GM19452 (cell line): ENCODE measurements around the gene ARFGAP2.
A peak's percentile ranks its signal among the peaks of the same experiment; 100 is the strongest.
"Not testable (repeated sequence)": the region's sequence is repeated elsewhere in the genome, so short reads cannot be mapped to it uniquely, and the experiment has no call there.

Experiments used
- ATAC-seq: cut with Tn5 transposase; IDR thresholded peaks from one replicate; pipeline ENCODE4 v1.9.1; 2021; ENCODE audit not compliant: unreplicated experiment

ARFGAP2 gene

DNA sequence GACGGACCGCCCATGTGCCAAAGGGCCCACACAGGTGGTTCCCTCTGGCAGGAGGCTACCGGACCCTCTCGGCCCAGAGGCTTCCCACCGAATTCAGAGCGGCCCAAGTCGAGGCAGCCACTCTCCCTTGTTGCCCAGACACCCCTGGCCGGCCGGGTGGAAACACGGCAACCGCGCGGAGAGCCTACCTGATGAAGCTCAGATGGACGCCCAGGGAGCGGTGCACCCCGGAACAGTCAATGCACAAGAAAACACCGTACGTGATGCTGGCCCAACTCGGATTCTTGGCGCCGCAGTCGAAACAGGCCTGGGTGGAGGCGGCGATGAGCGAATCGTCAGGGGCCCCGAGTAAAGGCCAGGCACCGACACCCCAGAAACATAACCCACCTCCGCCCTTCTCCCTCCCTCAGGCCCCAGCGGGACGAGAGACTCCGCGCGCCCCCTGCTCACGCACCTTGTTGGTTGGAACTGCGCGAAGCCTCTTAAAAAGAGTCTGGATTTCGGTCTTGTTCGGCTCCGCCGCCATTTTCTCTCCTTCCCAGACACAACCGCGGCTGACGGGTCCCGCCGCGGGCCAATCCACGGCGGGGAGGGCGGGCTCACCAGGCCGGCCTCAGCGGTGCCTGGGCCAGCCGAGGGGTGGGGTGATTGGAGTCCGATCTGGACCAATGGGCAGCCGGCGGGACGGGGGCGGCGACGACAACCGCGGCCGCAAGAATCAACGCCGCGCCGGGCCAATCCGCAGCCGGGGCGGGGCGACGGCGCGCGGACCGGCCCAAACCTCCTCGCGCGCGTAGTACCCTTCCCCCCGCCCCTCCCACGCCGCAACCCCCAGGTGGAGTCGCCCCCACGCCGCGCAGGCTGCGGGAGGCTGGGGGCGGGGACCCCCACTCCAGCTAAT lies at the start of gene ARFGAP2:
Gene ARFGAP2 (minus strand): TSS at position 552 of the 901 bp plus-strand sequence. CDS start 26 bp downstream, at position 526.
- ATAC-seq = peak; percentile 90

DNA sequence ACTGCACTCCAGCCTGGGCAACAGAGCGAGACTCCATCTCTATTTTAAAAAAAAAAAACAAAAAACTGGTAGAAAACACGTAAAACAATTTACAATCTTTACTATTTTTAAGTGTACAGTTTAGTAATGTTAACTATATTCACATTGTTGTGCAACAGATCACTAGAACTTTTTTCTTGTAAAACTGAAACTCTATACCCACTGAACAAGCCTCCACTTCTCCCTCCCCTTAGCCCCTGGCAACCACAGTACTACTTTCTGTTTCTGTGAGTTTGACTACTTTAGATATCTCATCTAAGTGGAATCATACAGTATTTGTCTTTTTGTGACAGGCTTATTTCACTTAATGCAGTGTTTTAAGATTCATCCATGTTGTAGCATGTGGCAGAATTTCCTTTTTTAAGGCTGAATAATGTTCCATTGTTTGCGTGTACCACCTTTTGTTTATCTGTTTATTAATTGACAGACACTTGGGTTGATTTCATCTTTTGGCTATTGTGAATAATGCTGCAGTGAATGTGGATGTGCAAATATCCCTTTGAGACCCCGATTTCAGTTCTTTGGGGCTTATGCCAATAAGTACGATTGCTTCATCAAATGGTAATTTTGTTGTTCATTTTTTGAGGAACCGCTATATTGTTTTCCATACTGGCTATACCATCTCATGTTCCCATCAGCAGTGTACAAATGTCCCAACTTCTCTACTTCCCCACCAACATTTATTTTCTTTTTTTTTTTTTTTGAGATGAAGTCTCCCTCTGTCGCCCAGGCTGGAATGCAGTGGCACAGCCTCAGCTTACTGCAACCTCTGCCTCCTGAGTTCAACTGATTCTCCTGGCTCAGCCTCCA lies 49.1 kb upstream of the ARFGAP2 start:
- ATAC-seq = peak; percentile 78

DNA sequence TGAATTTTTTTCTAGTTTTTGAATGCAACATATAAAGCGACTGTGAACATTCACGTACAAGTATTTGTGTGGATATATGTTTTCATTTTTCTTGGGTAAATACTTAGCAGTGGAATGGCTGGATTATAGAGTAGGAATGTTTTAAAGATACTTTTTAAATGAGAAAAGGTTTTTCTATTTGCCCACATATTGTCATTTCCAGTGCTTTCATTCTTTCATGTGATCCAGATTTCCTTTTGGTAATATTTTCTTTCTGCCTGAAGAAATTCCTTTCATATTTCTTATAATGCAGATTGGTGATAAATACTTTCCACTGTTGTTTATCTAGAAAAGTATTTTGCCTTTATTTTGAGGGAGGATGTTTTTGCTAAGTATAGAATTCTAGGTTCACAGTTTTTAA lies 46.0 kb upstream of the ARFGAP2 start:
- ATAC-seq = no peak

DNA sequence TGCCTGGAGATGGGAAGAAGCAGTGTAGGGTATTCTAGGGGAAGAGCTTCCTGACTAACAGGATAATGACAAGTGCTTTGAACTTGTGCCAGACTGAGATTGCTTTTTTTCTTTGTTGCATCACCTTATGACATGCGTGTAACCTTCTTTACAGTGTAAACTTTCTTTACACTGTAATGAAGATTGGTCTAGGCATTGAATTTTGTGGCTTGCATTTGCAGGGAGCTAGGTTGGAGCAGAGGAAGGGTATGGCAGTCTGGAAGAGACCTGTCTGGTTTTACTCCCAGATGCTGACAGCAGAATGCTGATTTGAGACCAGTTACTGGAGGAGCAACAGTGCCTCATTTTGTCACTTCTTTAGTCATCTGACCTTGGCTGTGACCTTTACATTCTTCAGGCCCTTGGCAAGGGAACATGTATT lies 43.7 kb upstream of the ARFGAP2 start:
- no peak for ATAC-seq

GRCh38 chr11:47216121-47216798 lies 39.6 kb upstream of the ARFGAP2 start:
- ATAC-seq = no peak

DNA sequence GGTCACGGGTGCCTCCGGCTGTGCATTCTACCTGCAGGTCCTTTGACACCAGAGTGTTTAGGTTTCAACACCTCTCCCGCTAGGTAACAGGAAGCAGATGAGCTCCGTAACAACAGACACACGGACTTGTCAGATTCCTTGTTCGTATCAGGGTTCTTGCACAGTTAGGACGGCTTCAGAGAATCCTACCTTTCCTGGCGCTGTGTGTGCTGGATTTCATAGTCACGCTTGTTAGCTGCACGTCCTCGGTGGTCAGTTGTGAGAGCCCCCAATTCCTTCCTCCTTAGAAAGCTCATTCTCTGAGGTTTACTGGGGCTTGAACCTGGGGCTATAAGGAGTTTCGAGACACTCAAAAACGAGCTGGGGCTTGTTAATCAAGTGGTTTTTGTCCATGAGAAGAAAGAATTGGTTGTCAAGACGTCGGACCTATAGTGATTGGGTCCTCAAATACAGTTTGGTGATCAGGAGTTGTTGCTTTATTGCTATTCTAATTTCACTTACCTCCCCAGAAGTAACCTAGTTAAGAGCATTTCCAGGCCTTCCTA lies 38.8 kb upstream of the ARFGAP2 start:
- ATAC-seq = no peak

- peak; percentile 60 for ATAC-seq
These were observed 37.4 kb upstream of the ARFGAP2 start for GRCh38 chr11:47213950-47214565.

- ATAC-seq = no peak
These were observed 36.3 kb upstream of the ARFGAP2 start for GRCh38 chr11:47212938-47213337.

- ATAC-seq = no peak
These were observed 31.9 kb upstream of the ARFGAP2 start for GRCh38 chr11:47208628-47209027.

GRCh38 chr11:47208008-47208552 lies 31.4 kb upstream of the ARFGAP2 start:
- not testable (repeated sequence) for ATAC-seq

- ATAC-seq = no peak
These were observed 30.8 kb upstream of the ARFGAP2 start for GRCh38 chr11:47207459-47207858.

- ATAC-seq = not testable (repeated sequence)
These were observed 29.9 kb upstream of the ARFGAP2 start for GRCh38 chr11:47206577-47206976.

DNA sequence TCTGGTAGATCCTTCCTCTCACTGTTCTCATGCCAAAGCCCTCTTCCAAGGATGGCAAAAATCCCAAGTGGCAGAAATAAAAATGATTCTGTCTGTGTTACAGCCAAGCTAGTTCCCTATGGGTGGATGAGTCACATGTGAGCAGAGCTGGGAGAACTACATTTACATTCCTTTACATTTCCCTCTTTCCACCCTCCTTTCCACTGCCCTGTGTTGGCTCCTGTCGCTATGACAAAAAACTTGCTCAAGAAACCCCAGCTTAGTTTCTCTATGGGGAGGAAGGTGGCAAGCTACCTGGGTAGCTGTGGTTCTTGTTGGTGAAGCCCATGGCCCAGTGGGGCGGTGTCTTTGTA lies 27.9 kb upstream of the ARFGAP2 start:
- ATAC-seq = no peak

DNA sequence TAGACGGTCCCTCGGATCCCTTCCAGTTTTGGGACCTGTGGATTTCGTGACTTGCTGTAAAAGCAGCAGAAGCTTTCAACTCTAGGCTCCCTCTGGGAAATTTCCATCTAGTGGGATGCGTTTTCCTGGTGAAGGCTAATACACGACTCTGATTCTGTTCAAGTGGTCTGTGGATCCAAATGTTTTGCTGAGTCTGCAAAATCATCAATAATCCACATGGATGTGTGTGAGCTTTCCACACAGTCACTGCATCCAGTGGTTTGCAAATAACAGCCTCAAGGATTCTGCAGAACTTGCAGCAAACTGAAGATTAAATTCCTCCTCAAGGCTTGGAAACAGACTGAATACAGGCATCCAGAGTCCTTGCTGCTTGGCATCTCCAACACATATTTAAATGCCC lies 25.9 kb upstream of the ARFGAP2 start:
- no peak for ATAC-seq

GRCh38 chr11:47201015-47201414 lies 24.3 kb upstream of the ARFGAP2 start:
- ATAC-seq = no peak

GRCh38 chr11:47198161-47198560 lies 21.5 kb upstream of the ARFGAP2 start:
- ATAC-seq = not testable (repeated sequence)

- ATAC-seq = no peak
These were observed 15.4 kb upstream of the ARFGAP2 start for GRCh38 chr11:47192111-47192510.

DNA sequence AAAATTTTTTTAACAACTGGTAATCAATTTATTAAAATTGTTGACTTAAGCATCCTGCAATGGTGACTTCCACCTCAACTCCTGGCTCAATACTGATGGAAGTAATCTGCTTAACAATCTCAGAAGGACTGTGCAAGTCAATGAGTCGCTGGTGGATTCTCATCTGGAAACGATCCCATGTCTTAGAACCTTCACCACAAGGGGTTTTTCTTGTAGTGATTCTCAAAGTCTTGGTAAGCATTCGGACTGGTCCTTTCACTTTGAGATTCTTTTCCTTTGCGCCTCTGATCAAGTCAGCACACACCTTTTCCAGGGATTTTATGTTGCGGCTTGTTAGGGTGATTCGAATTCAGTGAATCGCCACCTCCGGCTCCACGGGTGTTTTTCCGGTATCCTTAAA lies 14.5 kb upstream of the ARFGAP2 start:
- not testable (repeated sequence) for ATAC-seq

- no peak for ATAC-seq
These were observed 12.6 kb upstream of the ARFGAP2 start for GRCh38 chr11:47189100-47189834.

DNA sequence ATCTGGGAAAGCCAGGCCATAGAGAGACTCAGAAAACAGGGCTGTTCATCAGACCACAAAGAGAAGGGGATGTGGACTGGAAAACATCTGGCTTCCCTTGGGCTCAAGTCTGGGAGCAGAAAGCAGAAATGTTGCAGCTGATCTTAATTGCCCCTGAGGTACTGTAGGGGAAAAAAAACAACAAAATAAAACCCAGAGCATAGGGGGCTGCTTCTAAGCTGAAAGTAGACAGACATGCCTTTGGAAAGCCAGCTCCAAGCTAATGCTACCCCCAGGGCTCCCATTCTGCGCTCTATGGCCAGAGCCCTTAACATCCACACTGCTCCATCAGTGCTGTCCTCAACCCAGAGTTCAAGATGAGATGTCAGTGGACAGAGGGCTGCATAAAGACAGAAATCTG lies 11.6 kb upstream of the ARFGAP2 start:
- no peak for ATAC-seq
